B cell (primary cell): ENCODE results near the gene CEACAM16.

Experiments used
- EZH2 ChIP-seq: IDR thresholded peaks from 2 replicates; pipeline ENCODE4 v1.6.1; 2012; ENCODE audit warnings: borderline replicate concordance, low read depth, mild to moderate bottlenecking, moderate library complexity, low read length; ENCODE audit not compliant: insufficient read depth, poor library complexity, severe bottlenecking
- TF ChIP-seq, protein P1 (sequence below): fragments of 200-600 bp; IDR thresholded peaks from one replicate; pipeline ENCODE4 v1.8.0; 2022; ENCODE audit warnings: antibody characterized with exemption, mild to moderate bottlenecking

DNA sequence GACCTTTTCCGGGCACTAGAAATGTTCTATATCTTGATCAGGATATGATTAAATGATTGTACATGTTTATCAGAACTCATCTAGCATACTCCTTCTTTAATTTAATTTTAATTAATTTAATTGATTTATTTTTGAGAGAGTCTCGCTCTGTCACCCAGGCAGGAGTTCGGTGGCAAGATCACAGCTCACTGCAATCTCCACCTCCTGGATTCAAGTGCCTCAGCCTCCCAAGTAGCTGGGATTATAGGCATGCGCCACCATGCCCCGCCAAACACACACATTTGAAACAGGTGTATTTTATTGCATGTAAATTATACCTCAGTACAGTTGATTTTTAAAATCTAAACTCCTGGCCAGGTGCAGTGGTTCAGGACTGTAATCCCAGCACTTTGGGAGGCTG lies 32.1 kb downstream of the CEACAM16 start:
- TF ChIP-seq, protein P1, sequence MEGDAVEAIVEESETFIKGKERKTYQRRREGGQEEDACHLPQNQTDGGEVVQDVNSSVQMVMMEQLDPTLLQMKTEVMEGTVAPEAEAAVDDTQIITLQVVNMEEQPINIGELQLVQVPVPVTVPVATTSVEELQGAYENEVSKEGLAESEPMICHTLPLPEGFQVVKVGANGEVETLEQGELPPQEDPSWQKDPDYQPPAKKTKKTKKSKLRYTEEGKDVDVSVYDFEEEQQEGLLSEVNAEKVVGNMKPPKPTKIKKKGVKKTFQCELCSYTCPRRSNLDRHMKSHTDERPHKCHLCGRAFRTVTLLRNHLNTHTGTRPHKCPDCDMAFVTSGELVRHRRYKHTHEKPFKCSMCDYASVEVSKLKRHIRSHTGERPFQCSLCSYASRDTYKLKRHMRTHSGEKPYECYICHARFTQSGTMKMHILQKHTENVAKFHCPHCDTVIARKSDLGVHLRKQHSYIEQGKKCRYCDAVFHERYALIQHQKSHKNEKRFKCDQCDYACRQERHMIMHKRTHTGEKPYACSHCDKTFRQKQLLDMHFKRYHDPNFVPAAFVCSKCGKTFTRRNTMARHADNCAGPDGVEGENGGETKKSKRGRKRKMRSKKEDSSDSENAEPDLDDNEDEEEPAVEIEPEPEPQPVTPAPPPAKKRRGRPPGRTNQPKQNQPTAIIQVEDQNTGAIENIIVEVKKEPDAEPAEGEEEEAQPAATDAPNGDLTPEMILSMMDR, result no peak
- TF ChIP-seq EZH2, result no peak
